GM10266 (cell line): ENCODE results near the gene LRRC38.

ENCODE experiments used
- DNase-seq: peaks from one replicate; pipeline ENCODE4 v3.0.0; 2012; ENCODE audit errors: extremely low spot score
- TF ChIP-seq, protein P1 (sequence below): IDR thresholded peaks from 2 replicates; pipeline ENCODE4 v1.5.1; 2012; ENCODE audit warnings: mild to moderate bottlenecking, low read depth; ENCODE audit not compliant: control insufficient read depth, insufficient read depth; ENCODE audit errors: missing control alignments

The LRRC38 gene

DNA sequence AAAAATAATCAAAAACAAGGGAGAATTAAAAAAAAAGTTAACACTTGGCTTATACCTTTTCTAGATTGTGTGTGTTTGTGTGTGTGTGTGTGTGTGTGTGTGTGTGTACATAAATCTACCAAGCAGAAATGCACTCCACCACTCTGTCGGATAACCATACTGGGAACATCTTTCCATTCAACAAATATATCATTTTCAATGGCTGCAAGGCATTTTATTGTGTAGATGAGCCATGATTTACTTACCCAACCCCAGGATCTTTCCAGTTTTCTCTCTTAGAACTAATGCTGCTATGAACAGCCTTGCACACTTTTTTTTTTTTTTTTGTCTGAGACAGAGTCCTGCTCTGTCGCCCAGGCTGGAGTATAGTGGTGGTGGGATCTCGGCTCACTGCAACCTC, 25.8 kb downstream of the LRRC38 start:
- no peak for DNase-seq
- TF ChIP-seq, protein P1, sequence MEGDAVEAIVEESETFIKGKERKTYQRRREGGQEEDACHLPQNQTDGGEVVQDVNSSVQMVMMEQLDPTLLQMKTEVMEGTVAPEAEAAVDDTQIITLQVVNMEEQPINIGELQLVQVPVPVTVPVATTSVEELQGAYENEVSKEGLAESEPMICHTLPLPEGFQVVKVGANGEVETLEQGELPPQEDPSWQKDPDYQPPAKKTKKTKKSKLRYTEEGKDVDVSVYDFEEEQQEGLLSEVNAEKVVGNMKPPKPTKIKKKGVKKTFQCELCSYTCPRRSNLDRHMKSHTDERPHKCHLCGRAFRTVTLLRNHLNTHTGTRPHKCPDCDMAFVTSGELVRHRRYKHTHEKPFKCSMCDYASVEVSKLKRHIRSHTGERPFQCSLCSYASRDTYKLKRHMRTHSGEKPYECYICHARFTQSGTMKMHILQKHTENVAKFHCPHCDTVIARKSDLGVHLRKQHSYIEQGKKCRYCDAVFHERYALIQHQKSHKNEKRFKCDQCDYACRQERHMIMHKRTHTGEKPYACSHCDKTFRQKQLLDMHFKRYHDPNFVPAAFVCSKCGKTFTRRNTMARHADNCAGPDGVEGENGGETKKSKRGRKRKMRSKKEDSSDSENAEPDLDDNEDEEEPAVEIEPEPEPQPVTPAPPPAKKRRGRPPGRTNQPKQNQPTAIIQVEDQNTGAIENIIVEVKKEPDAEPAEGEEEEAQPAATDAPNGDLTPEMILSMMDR: no peak

DNA sequence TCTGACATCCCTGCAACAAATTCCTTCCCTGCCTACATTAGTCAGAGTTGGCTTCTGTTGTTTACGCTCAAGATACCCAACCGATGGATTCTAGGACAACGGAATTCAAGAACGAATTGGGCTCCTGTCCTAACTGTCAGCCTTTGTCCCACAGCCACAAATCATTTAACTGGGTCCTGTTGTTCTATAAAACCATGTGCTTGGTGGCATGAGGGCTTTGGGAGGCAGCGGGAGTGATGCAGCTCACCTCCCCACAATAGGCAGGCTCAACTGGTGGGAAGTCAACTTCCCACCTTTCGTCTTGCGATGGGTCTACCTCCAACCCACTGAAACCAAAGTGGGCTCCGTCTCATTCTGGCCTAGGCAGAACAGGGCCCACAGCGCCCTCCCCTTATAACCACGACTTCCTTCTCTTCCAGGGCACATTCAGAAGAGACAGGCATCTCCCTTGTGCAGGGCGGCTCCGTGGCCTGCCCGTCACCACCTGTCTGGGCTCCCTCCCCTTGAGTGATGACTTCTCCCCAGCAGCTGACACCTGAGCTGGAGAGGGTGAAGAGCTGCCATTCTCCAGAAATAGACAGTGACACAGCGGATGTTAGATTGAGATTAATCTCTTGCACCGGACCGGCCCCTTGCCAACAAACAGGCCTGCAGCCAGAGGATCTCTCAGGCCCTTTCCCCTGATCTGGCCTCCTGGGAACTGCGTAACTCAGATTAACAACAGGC, 26.5 kb downstream of the LRRC38 start:
- TF ChIP-seq, protein P1: no peak
- DNase-seq: no peak

DNA sequence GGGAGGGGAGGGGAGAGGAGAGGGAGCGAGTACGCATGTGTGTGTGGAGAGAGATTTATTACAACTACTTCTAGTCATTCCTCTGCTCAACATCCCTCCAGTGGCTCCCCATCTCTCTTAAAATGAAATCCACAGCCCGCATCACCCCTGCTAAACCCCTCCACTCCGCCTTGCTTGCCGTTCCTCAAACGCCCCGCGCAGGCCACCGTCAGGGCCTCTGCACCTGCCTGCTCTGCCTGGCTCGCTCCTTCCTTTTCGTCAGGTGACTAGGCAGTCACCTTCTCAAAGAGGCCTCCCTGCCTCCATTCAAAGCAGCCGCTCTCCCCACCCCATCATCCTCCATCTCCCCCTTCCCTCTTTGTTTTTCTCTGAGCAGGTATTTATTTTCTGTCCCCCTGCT, 29.9 kb downstream of the LRRC38 start:
- TF ChIP-seq, protein P1: no peak
- DNase-seq: no peak

DNA sequence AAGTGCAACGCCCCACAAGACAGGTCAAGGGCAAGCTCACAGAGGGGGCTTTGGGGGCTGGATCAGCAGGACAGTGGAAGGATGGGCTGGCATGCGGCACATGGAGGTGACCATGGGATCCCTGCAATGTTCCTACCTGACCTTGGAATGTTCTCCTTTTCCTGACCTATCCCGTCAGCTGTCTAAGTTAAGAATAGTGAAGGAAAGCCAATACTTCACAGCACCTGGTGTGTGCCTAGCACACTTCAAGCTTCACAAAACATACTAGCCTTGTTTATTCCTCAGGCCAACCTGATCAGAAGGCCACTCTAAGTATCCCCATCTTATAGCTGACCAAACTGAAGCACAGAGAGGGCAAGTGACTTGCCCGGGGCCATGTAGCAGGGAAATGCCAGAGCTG, 31.2 kb downstream of the LRRC38 start:
- no peak for DNase-seq
- TF ChIP-seq, protein P1: no peak

DNA sequence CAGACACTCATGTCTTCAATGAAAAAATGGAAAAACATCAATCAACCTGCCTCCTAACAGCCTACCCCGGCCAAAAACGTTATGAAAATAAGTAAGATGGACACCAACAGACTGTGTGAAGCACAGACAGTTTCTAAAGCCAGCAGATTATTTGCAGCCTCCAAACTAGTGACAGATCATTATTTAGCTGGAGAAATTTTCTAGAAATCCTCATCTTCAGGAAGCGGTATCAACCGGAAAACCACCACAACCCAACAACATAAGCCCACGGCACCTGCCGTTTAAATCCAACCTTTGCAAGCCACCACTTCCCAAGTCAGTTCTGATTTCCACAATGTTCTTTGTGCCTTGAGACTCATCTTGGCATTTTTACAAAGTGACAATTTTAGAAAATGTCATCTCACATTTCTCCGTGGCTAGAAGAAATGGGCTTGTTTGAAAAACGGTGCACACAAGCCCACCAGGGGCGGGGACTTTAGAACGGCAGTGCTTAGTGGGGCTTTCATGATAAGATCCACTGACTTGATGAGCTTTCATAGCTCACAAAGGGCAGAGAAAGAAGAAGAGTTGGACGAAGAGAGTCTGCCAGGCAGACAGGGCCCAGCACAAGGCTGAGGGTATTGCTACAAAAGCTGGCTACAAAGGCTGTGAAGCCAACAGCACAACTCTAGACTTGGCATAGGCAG, 34.5 kb downstream of the LRRC38 start:
- TF ChIP-seq, protein P1: no peak
- DNase-seq: no peak

DNA sequence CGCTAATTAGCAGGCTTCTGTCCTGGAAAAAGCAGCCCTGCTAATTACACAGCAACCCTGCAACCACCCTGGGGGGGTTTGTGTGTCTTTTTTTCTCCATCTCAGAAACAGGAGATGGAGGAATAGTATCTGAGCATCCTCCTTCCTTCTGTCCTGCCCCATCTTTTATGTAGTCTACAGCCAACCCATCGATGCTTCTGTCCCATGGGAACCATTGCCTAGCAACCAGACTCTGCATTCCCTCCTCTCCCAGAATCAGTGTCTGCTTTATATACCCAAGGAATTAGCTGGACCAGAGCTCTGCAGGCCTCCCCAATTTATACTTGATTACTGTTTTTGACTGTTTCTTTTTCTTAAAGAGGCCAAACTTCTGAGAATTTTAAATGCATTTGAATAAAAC, 35.1 kb downstream of the LRRC38 start:
- TF ChIP-seq, protein P1: no peak
- no peak for DNase-seq

DNA sequence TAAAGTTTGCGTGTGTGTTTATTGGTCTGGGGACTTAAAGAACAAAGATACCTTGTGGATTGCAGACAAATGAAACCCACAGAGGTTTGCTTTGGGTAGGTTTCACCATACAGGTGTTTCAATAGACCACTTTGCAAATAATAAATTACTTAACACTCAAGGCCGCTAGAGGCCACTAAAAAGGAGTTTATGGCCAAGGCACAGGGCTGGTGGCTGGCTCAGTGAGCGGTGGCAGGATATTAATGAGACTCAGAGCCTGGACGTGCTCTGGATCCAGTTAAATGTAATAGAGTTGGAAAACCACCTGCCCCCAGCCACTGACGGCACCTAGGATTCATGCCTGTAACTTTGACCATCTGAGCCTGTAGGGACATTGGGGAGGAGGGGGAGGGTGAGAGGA, 44.5 kb downstream of the LRRC38 start:
- TF ChIP-seq, protein P1: peak; percentile 12
- DNase-seq: no peak
